Stimulated activated CD4-positive, alpha-beta T cell treated with anti-CD3 and anti-CD28 coated beads, Interleukin-1b, Interleukin-23, amount 100 ng/mL, for 4 hours (primary cell): Measurements from ENCODE around the gene FERMT3.

ENCODE experiments used
- DNase-seq, 2 donors: peaks; one replicate each; pipeline ENCODE4 v3.0.0-alpha.2; 2020; ENCODE audit warnings: low read depth in 2 of 2

Gene FERMT3

DNA sequence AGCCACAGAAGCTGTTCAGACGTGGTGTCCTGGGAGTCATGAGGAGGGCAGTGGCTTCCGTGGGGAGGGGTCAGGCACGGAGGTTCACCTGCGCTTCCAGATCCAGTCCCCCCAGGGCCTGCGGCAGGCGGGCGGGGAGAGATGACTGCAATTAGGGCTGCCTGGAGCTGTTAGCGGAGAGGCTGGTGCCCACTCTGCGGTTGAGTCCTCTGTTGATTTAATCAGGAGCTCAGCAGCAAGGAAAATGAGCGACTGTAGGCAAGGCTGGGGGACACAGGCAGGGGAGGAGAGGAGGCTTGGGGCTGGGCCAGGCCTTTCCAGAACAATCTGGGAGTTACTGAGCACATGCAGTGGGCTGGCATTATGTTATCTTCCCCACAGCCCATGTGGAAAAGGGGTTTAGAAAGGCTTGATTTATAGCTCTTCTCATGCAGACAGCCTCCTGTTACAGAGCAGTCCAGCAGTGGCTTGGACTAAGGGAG, 57.9 kb downstream of the FERMT3 start:
- DNase-seq, result no peak

- DNase-seq, result no peak
Measured at GRCh38 chr11:64265176-64266160, 58.9 kb downstream of the FERMT3 start.

DNA sequence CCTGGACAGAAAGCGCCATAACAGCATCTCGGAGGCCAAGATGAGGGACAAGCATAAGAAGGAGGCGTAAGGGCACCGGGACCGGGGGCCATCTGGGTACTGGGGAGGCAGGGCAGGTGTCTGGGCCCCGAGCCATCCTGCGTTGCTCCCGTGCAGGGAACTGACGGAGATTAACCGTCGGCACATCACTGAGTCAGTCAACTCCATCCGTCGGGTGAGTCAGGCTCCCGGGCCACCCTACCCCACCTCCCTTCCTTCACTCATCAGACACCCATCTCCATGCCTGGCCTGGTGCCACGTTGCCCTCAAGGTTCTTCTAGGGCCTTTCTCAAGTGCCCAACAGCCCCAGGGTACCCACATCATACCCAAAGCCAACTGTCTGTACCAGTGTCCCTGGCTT, 59.8 kb downstream of the FERMT3 start:
- no peak for DNase-seq

- DNase-seq, result no peak
Measured at GRCh38 chr11:64267207-64267945, 60.9 kb downstream of the FERMT3 start.

DNA sequence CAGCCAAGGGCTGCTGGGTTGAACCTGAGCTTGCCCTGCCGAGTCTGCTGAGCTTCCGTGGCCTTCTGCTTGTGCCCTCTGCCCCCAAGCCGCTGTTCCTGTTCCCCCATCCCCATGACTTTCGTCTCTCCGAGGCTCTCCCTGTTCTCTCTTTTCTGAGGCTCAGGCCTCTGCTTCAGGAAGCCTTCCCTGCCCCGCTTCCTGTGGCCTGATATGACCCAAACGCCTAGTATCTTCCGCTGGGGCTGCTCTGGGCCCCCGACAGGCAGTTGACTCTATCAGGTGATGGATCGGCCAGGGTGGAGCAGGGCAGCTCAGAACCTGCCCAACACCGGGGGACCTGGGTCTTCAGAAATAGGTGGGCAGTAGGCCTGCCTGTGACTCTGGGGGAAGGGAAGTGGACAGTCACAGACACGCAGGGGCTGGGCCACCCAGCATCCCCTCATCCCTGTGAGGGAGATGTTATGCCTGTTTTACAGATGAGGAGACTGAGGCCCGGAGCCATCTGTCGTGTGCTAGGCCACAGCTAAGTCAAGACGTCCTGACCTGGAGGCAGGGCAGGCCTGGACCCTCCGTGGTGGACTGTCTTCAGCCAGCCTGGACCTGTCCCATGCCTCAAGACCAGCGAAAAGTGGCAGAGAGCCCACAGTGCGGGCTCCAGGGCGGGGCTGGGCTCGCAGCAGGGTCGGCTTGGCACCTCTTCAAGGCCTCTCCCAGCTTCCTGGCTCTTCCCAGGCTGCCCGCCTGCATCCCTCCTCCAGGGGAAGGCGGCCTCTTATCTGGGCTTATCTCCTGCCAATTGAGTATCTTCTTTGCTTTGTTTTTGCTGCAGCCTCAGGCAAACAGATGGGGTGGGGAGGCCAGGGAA, 61.7 kb downstream of the FERMT3 start:
- DNase-seq, result no peak

- peak in 1 of 2 donors; percentile 45 for DNase-seq
Measured at GRCh38 chr11:64268893-64269539, 62.5 kb downstream of the FERMT3 start.

- DNase-seq, result peak; percentile 94 to 98
Measured at GRCh38 chr11:64269540-64270220, 63.2 kb downstream of the FERMT3 start.
